Activated naive CD8-positive, alpha-beta T cell treated with anti-CD3 and anti-CD28 coated beads for 36 hours (primary cell): Measurements from ENCODE around the gene RYR2. TPM values are rescaled to one million over a fixed set of nuclear protein-coding genes. Genes with fewer than 3 reads are reported as not detected.

ENCODE experiments used
- DNase-seq: peaks from one replicate; pipeline ENCODE4 v3.0.0; 2021
- H3K27ac Mint-ChIP-seq: one replicate; pipeline ENCODE4 v1.8.0; 2022; ENCODE audit warnings: mild to moderate bottlenecking, moderate library complexity, mixed read lengths
- H3K27me3 Mint-ChIP-seq: one replicate; pipeline ENCODE4 v1.8.0; 2022; ENCODE audit warnings: mild to moderate bottlenecking, mixed read lengths
- H3K36me3 Mint-ChIP-seq: one replicate; pipeline ENCODE4 v1.8.0; 2021; ENCODE audit warnings: mild to moderate bottlenecking, mixed read lengths
- H3K4me1 Mint-ChIP-seq: one replicate; pipeline ENCODE4 v1.8.0; 2021; ENCODE audit warnings: mixed read lengths
- H3K4me3 Mint-ChIP-seq: one replicate; pipeline ENCODE4 v1.8.0; 2022; ENCODE audit warnings: mild to moderate bottlenecking, moderate library complexity, mixed read lengths
- H3K9me3 Mint-ChIP-seq: one replicate; pipeline ENCODE4 v1.8.0; 2022; ENCODE audit warnings: mixed read lengths
- total RNA-seq, 2 experiments: library from RNA; stranded (reverse); gene quantifications; one replicate each; pipeline ENCODE4 v1.2.3, GENCODE V29; 2021

The RYR2 gene
- total RNA-seq, 2 experiments from 2014 or later: not detected

- DNase-seq: no peak
- Mint-ChIP-seq H3K27ac (no peak overlapping the region), H3K4me1 (no peaks in the 10 kb centered on the region), H3K27me3 (no peaks in the 10 kb centered on the region), H3K36me3 (no peaks in the 10 kb centered on the region), H3K9me3 (no peaks in the 10 kb centered on the region), H3K4me3 (no peak overlapping the region)
These were observed 706.4 kb downstream of the RYR2 start for GRCh38 chr1:237748171-237748960.

GRCh38 chr1:237749122-237749521, 707.1 kb downstream of the RYR2 start:
- no peaks in the 10 kb centered on the region for H3K4me1 Mint-ChIP-seq
- no peaks in the 10 kb centered on the region for H3K36me3 Mint-ChIP-seq
- no peak overlapping the region for H3K4me3 Mint-ChIP-seq

GRCh38 chr1:237751090-237751489, 709.1 kb downstream of the RYR2 start:
- no peaks in the 10 kb centered on the region for H3K4me1 Mint-ChIP-seq
- no peaks in the 10 kb centered on the region for H3K9me3 Mint-ChIP-seq
- no peaks in the 10 kb centered on the region for H3K36me3 Mint-ChIP-seq
- DNase-seq: no peak
- no peaks in the 10 kb centered on the region for H3K27me3 Mint-ChIP-seq
- no peak overlapping the region for H3K4me3 Mint-ChIP-seq
- H3K27ac Mint-ChIP-seq: no peak overlapping the region

More at GRCh38 chr1:237749122-237749521, 707.1 kb downstream of the RYR2 start:
- no peaks in the 10 kb centered on the region for H3K9me3 Mint-ChIP-seq
- H3K27ac Mint-ChIP-seq: no peak overlapping the region
- H3K27me3 Mint-ChIP-seq: no peaks in the 10 kb centered on the region
- no peak for DNase-seq

GRCh38 chr1:237754627-237755026, 712.6 kb downstream of the RYR2 start:
- Mint-ChIP-seq H3K9me3 (no peaks in the 10 kb centered on the region), H3K27ac (no peak overlapping the region), H3K4me1 (no peaks in the 10 kb centered on the region), H3K4me3 (no peak overlapping the region), H3K27me3 (no peaks in the 10 kb centered on the region), H3K36me3 (no peaks in the 10 kb centered on the region)
- DNase-seq: no peak

GRCh38 chr1:237756304-237756967, 714.5 kb downstream of the RYR2 start:
- no peak for DNase-seq
- Mint-ChIP-seq H3K4me3 (no peak overlapping the region), H3K4me1 (no peaks in the 10 kb centered on the region), H3K9me3 (no peaks in the 10 kb centered on the region), H3K27ac (no peak overlapping the region), H3K27me3 (no peaks in the 10 kb centered on the region), H3K36me3 (no peaks in the 10 kb centered on the region)

GRCh38 chr1:237759377-237759776, 717.4 kb downstream of the RYR2 start:
- Mint-ChIP-seq H3K4me1 (no peaks in the 10 kb centered on the region), H3K4me3 (no peak overlapping the region), H3K9me3 (no peaks in the 10 kb centered on the region), H3K27ac (no peak overlapping the region), H3K27me3 (no peaks in the 10 kb centered on the region), H3K36me3 (no peaks in the 10 kb centered on the region)
- no peak for DNase-seq

- Mint-ChIP-seq H3K36me3 (no peaks in the 10 kb centered on the region), H3K27ac (no peak overlapping the region), H3K27me3 (no peaks in the 10 kb centered on the region), H3K4me3 (no peak overlapping the region), H3K9me3 (peaks cover 2% of the 10 kb centered on the region), H3K4me1 (no peaks in the 10 kb centered on the region)
- DNase-seq: no peak
These were observed 719.0 kb downstream of the RYR2 start for GRCh38 chr1:237760951-237761350.

GRCh38 chr1:237763137-237763536, 721.2 kb downstream of the RYR2 start:
- H3K36me3 Mint-ChIP-seq: no peaks in the 10 kb centered on the region
- peaks cover 2% of the 10 kb centered on the region for H3K9me3 Mint-ChIP-seq
- no peak for DNase-seq
- no peak overlapping the region for H3K4me3 Mint-ChIP-seq
- H3K4me1 Mint-ChIP-seq: no peaks in the 10 kb centered on the region
- no peak overlapping the region for H3K27ac Mint-ChIP-seq
- no peaks in the 10 kb centered on the region for H3K27me3 Mint-ChIP-seq

- no peaks in the 10 kb centered on the region for H3K27me3 Mint-ChIP-seq
- no peak overlapping the region for H3K27ac Mint-ChIP-seq
- H3K4me1 Mint-ChIP-seq: no peaks in the 10 kb centered on the region
- no peaks in the 10 kb centered on the region for H3K36me3 Mint-ChIP-seq
- H3K9me3 Mint-ChIP-seq: peaks cover 2% of the 10 kb centered on the region
- H3K4me3 Mint-ChIP-seq: no peak overlapping the region
- no peak for DNase-seq
These were observed 721.8 kb downstream of the RYR2 start for GRCh38 chr1:237763751-237764150.

GRCh38 chr1:237769916-237770315, 727.9 kb downstream of the RYR2 start:
- peaks cover 2% of the 10 kb centered on the region for H3K9me3 Mint-ChIP-seq
- H3K27ac Mint-ChIP-seq: no peak overlapping the region
- H3K36me3 Mint-ChIP-seq: no peaks in the 10 kb centered on the region
- no peak for DNase-seq
- no peak overlapping the region for H3K4me3 Mint-ChIP-seq
- no peaks in the 10 kb centered on the region for H3K27me3 Mint-ChIP-seq
- H3K4me1 Mint-ChIP-seq: no peaks in the 10 kb centered on the region

GRCh38 chr1:237772009-237772408, 730.0 kb downstream of the RYR2 start:
- no peak overlapping the region for H3K27ac Mint-ChIP-seq
- H3K9me3 Mint-ChIP-seq: no peaks in the 10 kb centered on the region
- H3K4me1 Mint-ChIP-seq: no peaks in the 10 kb centered on the region
- no peak for DNase-seq
- H3K36me3 Mint-ChIP-seq: no peaks in the 10 kb centered on the region
- H3K27me3 Mint-ChIP-seq: no peaks in the 10 kb centered on the region
- H3K4me3 Mint-ChIP-seq: no peak overlapping the region

GRCh38 chr1:237774246-237774645, 732.3 kb downstream of the RYR2 start:
- H3K4me1 Mint-ChIP-seq: no peaks in the 10 kb centered on the region
- H3K4me3 Mint-ChIP-seq: no peak overlapping the region
- DNase-seq: no peak
- H3K36me3 Mint-ChIP-seq: no peaks in the 10 kb centered on the region
- no peaks in the 10 kb centered on the region for H3K9me3 Mint-ChIP-seq
- no peaks in the 10 kb centered on the region for H3K27me3 Mint-ChIP-seq
- no peak overlapping the region for H3K27ac Mint-ChIP-seq

GRCh38 chr1:237779356-237779755, 737.4 kb downstream of the RYR2 start:
- no peaks in the 10 kb centered on the region for H3K36me3 Mint-ChIP-seq
- no peaks in the 10 kb centered on the region for H3K4me1 Mint-ChIP-seq

GRCh38 chr1:237786066-237786719, 744.2 kb downstream of the RYR2 start:
- Mint-ChIP-seq H3K27me3 (no peaks in the 10 kb centered on the region), H3K36me3 (no peaks in the 10 kb centered on the region), H3K4me1 (no peaks in the 10 kb centered on the region), H3K27ac (no peak overlapping the region), H3K4me3 (no peak overlapping the region), H3K9me3 (no peaks in the 10 kb centered on the region)
- DNase-seq: no peak

More at GRCh38 chr1:237779356-237779755, 737.4 kb downstream of the RYR2 start:
- DNase-seq: no peak
- Mint-ChIP-seq H3K9me3 (no peaks in the 10 kb centered on the region), H3K27me3 (no peaks in the 10 kb centered on the region), H3K27ac (no peak overlapping the region), H3K4me3 (no peak overlapping the region)

GRCh38 chr1:237788069-237788468, 746.1 kb downstream of the RYR2 start:
- H3K27ac Mint-ChIP-seq: no peak overlapping the region
- H3K4me3 Mint-ChIP-seq: no peak overlapping the region
- no peaks in the 10 kb centered on the region for H3K27me3 Mint-ChIP-seq
- DNase-seq: no peak
- no peaks in the 10 kb centered on the region for H3K4me1 Mint-ChIP-seq
- H3K9me3 Mint-ChIP-seq: no peaks in the 10 kb centered on the region
- H3K36me3 Mint-ChIP-seq: no peaks in the 10 kb centered on the region
